GM19463 (cell line): Measurements from ENCODE around the gene RRP8.

Experiments
- ATAC-seq: cut with Tn5 transposase; IDR thresholded peaks from one replicate; pipeline ENCODE4 v1.9.1; 2021; ENCODE audit warnings: mild to moderate bottlenecking, moderate library complexity; ENCODE audit not compliant: unreplicated experiment

RRP8 gene

GRCh38 chr11:6572215-6572614 is 31.2 kb downstream of the RRP8 start:
- no peak for ATAC-seq

- ATAC-seq, result no peak
These were observed 31.9 kb downstream of the RRP8 start for GRCh38 chr11:6571434-6572008.

GRCh38 chr11:6570691-6571427 is 32.6 kb downstream of the RRP8 start:
- no peak for ATAC-seq

- ATAC-seq, result no peak
These were observed 33.7 kb downstream of the RRP8 start for GRCh38 chr11:6569706-6570105.

- ATAC-seq, result no peak
These were observed 35.1 kb downstream of the RRP8 start for GRCh38 chr11:6568191-6568918.

GRCh38 chr11:6567371-6567745 is 36.1 kb downstream of the RRP8 start:
- ATAC-seq, result no peak

- no peak for ATAC-seq
These were observed 36.6 kb downstream of the RRP8 start for GRCh38 chr11:6566704-6567370.

- ATAC-seq, result no peak
These were observed 37.3 kb downstream of the RRP8 start for GRCh38 chr11:6565988-6566703.

- no peak for ATAC-seq
These were observed 38.1 kb downstream of the RRP8 start for GRCh38 chr11:6565325-6565724.

GRCh38 chr11:6563667-6564066 is 39.7 kb downstream of the RRP8 start:
- no peak for ATAC-seq

GRCh38 chr11:6563121-6563619 is 40.2 kb downstream of the RRP8 start:
- no peak for ATAC-seq

GRCh38 chr11:6561288-6561687 is 42.1 kb downstream of the RRP8 start:
- no peak for ATAC-seq

GRCh38 chr11:6559369-6559768 is 44.0 kb downstream of the RRP8 start:
- ATAC-seq, result no peak

- no peak for ATAC-seq
These were observed 45.4 kb downstream of the RRP8 start for GRCh38 chr11:6557761-6558674.

- ATAC-seq, result no peak
These were observed 46.4 kb downstream of the RRP8 start for GRCh38 chr11:6557063-6557462.

- ATAC-seq, result no peak
These were observed 47.1 kb downstream of the RRP8 start for GRCh38 chr11:6556139-6556949.

- no peak for ATAC-seq
These were observed 48.3 kb downstream of the RRP8 start for GRCh38 chr11:6554828-6555706.

- no peak for ATAC-seq
These were observed 49.8 kb downstream of the RRP8 start for GRCh38 chr11:6553634-6554033.
